Kidney glomerular epithelial cell (primary cell): ENCODE results near the gene TMEM239.
"Not testable (repeated sequence)": the region's sequence is repeated elsewhere in the genome, so short reads cannot be mapped to it uniquely, and the experiment has no call there.

Experiments used
- DNase-seq: peaks from one replicate; lab custom pipeline; 2025; lab: John Stamatoyannopoulos, UW

Gene TMEM239

GRCh38 chr20:2816030-2816582 lies at the start of gene TMEM239:
TMEM239 (plus strand) TSS chr20:2816364; CDS start chr20:2816555, 191 bp downstream.
- no peak for DNase-seq

GRCh38 chr20:2767768-2768631 lies 48.2 kb upstream of the TMEM239 start:
- no peak for DNase-seq

GRCh38 chr20:2768632-2769015 lies 47.5 kb upstream of the TMEM239 start:
- DNase-seq: no peak

- DNase-seq: not testable (repeated sequence)
Measured at GRCh38 chr20:2770091-2770490, 46.1 kb upstream of the TMEM239 start.

- no peak for DNase-seq
Measured at GRCh38 chr20:2771631-2772080, 44.5 kb upstream of the TMEM239 start.

- DNase-seq: no peak
Measured at GRCh38 chr20:2773812-2774211, 42.4 kb upstream of the TMEM239 start.

GRCh38 chr20:2775139-2775538 lies 41.0 kb upstream of the TMEM239 start:
- DNase-seq: no peak

GRCh38 chr20:2778602-2779321 lies 37.4 kb upstream of the TMEM239 start:
- no peak for DNase-seq

- DNase-seq: no peak
Measured at GRCh38 chr20:2780948-2781347, 35.2 kb upstream of the TMEM239 start.

- DNase-seq: no peak
Measured at GRCh38 chr20:2783908-2784566, 32.1 kb upstream of the TMEM239 start.

GRCh38 chr20:2793471-2793870 lies 22.7 kb upstream of the TMEM239 start:
- no peak for DNase-seq

GRCh38 chr20:2794202-2794748 lies 21.9 kb upstream of the TMEM239 start:
- no peak for DNase-seq

GRCh38 chr20:2794866-2795447 lies 21.2 kb upstream of the TMEM239 start:
- no peak for DNase-seq

GRCh38 chr20:2795451-2795850 lies 20.7 kb upstream of the TMEM239 start:
- DNase-seq: no peak

- no peak for DNase-seq
Measured at GRCh38 chr20:2796011-2796660, 20.0 kb upstream of the TMEM239 start.

- no peak for DNase-seq
Measured at GRCh38 chr20:2797136-2797983, 18.8 kb upstream of the TMEM239 start.

- no peak for DNase-seq
Measured at GRCh38 chr20:2798095-2798805, 17.9 kb upstream of the TMEM239 start.

GRCh38 chr20:2798814-2799213 lies 17.4 kb upstream of the TMEM239 start:
- no peak for DNase-seq

- DNase-seq: no peak
Measured at GRCh38 chr20:2799271-2799670, 16.9 kb upstream of the TMEM239 start.
